Activated CD4-positive, alpha-beta T cell treated with anti-CD3 and anti-CD28 coated beads, Interleukin-2, amount 50 U/mL, for 1 hour (primary cell): ENCODE data around the gene TCERG1L.
"Not testable (repeated sequence)": the region's sequence is repeated elsewhere in the genome, so short reads cannot be mapped to it uniquely, and the experiment has no call there.

Experiments used
- DNase-seq: peaks from one replicate; pipeline ENCODE4 v3.0.0-alpha.2; 2020

Gene TCERG1L

DNA sequence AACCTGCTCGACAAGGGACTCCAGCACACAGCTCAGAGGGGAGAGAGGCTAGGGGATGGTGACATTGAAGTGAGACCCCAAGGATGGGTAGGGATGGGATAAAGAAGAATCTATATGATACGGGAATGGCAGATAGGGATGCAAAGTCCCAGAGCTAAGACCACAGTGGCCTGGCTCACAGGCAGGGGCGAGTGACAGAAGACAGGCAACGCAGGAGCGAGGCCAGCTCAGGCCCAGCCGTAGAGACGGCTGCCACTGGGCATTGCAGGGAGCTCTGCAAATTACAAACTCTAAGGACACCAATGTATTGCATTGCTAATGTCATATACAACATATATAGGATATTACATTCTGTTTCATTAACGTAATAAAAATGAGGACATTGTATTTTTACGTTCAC, 131.4 kb downstream of the TCERG1L start:
- no peak for DNase-seq

DNA sequence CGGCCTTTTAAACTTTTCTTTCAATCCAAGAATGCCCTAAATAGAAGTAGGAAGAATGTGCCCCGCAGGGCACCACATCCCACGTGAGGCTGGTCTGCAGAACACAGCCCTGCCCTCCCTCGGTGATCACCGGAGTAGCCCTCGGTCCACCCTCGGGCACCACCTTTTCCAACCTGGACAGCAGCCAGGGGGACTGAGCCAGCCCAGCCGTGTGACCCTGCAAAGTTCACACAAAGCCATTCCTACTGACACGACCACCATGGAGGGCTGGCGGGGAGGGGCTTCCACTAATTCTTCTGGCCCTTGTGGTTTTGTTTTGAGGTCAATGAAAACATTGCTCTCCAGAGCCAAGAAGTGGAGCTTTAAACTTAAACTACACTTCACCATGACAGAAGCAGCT, 132.2 kb downstream of the TCERG1L start:
- no peak for DNase-seq

DNA sequence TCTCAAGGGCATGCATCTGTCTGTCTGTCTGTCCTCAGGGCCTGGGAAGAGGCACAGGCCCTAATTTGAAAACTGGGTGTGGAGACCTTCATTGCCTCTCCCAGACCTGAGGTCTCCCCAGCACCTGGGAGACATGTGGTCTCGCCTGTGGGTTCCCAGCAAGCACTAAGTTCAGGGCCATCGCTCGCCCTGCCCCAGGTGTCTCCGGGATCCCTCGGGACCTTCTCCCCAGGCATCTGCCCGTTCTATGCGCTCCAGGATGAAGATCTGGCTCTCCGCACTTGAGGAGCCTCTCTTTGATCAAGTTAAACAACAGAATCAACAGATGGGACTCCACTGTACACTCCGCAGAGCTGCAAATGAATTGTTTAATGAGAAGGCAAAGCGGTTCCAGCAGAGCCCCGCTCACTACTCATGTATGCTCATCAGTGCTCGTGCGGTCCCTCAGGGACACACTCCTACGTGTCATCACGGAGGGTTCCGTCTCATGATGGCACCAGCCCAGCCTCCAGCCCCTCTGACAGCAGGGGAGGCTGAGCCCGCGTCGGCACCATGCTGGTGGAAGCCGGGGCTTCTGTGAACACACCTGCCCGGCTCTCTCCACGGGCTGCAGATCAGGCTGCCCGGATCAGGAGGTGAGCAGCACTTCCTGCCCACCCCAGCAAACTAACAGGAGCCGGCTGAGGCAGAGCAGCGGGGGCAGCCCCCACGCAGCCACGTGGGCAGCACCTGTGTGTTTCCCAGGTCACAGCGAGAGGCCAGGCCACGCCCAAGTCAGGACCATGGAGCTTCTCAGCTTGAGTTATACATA, 132.8 kb downstream of the TCERG1L start:
- no peak for DNase-seq

DNA sequence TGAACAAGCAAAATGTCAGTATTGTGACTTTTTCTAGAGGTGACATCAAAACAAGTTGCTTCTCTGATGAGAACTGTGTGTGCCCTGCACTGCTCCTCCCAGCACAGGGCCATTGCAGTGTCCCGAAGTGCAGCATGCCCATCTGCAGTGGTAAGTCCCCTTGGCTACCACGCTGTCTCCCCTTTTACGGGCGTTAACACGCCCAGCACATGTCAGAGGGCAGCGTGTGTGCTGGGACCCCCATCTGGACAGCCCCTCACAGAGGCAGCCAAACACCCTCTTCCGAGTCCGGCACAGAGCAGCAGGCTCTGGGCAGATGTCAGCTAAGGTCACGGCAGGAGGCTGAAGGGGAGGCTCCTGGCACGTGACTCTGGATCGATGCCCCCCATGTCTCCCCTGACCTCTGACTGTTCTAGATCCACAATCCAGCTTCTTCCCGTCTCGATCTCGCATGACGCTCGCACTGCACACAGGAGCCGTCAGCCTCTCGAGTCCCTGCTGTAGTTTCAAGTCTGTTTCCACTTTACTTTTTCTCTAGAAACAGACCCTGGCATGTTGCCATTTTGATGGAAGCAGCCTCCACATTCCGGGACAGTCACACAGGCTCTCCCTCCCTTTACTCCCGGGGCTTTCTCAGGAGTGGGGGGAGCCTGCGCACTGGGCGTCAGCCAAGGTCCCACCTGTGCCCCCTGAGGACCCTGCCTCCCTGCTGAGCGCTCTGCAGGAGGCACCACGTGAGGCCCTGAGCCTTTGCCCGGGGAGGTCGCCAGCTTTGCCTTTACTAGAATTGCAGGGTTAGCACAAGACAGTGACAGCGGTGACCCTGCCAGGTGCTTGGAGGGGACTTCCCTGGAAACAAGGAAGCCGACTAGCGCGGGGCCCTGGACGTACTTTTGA, 133.8 kb downstream of the TCERG1L start:
- no peak for DNase-seq

DNA sequence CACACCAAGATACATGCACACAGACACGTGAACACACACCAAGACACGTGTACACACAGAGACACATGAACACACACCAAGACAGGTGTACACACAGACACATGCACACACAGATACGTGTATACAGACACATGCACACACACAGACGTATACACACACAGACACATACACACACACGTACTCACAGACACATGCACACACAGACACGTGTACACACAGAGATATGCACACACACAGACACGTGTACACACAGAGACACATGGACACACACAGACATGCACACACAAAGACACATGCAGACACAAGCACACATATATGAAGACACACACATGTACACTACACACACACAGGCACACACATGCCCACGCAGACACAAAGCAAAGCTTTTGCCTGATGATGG, 134.6 kb downstream of the TCERG1L start:
- DNase-seq, result no peak

DNA sequence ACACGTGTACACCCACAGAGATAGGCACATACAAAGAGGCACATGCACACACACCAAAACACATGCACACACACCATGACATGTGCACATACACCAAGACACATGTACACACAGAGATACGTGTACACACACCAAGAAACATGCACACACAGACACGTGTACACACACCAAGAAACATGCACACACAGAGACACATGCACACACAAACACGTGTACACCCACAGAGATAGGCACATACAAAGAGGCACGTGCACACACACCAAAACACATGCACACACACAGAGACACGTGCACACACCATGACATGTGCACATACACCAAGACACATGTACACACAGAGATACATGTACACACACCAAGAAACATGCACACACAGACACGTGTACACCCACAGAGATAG, 135.2 kb downstream of the TCERG1L start:
- DNase-seq, result not testable (repeated sequence)

DNA sequence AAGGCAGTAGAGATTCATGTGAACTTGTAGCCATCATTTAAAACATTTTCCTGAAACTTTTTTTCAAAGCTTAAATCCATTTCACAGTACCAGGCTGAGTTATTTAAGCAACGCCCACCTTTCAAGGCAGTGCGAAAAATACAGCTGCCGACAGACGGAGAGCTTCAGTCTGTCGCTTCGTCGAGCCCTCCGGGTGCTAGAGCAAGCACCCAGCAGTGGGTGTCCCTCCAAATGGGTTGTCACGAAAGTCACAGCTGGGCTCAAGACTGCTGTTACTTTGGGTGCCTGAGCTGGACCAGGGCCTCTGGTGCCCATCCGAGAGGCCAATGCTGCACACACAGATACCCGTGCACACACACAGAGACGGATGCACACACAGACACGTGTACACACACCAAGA, 135.6 kb downstream of the TCERG1L start:
- no peak for DNase-seq

DNA sequence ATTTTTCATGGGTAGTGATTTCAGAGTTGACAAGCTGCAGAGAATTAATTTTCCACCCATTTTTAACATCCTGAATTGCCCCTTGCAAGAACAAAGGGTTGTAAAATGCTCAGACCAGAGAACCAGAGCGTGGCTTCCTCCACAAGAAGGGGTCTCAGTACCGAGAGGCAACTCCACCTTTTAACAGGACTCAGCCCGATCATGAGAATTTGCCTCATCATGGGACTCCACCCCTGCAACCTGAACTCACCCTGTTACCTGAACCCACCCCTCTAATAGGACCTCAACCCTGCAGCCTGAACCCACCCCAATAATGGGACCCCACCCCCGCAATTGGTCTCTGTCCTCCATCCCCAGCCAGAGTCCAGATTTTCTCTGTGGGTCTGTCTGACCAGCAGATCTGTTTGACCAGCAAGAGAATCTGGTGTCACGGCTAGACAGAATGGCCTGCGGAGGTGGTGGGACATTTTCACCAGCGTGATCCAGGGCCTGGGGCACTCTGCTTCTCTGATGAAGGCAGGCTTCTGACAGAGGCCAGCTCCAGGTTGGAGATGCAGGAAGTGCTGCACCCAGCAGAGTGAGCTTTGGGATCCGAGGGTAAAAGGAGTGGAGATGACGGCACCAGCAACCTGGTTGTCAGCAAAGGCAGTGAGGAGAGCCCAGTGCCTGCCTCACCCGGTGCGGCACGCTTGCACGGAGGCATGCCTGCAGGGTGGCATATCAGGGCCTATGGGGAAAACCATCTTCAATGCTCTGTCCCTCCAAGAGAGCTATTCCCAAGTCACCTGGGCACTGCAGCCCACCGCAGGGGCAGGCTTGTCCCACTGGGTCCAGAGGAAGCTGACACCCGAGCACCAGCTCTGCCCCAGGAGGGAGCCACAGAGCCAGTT, 136.6 kb downstream of the TCERG1L start:
- DNase-seq, result no peak

DNA sequence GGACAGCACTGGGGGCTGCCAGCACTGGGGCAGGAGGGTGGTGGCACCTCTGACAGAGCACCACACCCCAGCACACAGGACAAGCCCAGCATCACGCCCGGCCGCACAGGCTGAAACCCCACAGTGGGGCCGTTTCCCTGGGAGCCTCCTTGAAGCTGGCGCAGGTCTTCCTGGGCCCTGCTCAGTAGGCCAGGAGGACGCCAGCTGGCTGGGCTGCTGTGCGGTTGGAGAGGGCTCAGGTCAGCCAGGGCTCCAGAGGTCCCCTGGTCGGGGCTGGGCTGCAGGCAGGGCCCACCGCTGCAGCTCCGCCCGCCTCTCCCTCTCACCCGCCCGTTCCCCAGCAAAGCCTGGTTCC, 137.3 kb downstream of the TCERG1L start:
- no peak for DNase-seq

DNA sequence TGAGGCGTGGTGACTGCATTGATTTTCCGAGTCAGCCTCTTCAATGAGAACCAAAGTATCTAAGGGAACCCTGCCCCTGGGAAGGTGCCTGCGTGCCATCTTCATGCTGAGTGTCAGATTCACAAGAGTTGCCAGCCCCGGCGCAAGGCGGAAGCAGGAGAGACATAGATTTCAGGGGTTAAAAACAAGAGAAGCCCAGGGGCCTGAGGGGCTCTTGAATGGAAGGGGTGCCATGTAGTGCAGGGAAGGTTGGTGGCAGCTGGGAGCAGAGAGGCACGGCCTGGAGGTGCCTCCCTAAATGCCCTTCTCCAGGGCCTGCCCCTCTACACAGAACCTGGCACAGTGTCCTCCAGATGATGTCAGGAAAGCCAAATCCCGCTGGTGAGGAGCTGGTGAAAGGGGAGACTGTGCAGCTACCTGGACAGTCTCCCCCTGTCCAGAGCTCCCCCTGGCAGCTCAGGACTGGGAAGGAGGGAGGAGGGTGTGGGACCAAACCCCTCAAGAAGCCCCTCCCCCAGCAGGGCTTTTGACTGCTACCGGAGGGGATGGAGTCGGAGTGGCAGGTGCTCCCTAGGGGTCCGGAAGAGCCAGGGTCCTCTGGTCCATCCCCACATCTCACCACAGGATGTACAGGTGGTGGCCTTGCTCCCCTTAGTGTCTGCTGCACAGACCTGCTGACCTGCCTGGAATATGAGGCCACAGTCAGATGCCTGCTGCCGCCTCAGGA, 137.9 kb downstream of the TCERG1L start:
- DNase-seq, result no peak

DNA sequence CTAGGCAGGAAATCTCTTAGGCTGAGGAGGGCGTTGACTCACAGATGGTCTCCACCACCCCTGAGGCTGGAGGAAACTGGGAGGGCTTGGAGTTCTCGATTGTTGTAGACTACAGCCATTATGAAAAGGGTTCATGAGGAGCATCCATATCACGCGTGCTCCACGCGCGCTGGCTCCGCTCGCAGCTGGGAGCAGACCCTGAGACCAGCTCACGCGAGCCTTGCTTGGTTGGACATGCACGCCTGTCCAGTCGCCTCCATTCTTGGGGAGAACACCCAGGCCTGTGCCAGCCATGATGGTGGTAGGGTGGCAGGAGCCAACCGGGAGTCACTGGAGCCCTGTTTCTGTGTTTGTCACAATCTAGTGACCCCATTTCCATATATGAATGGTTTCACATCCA, 139.1 kb downstream of the TCERG1L start:
- no peak for DNase-seq

DNA sequence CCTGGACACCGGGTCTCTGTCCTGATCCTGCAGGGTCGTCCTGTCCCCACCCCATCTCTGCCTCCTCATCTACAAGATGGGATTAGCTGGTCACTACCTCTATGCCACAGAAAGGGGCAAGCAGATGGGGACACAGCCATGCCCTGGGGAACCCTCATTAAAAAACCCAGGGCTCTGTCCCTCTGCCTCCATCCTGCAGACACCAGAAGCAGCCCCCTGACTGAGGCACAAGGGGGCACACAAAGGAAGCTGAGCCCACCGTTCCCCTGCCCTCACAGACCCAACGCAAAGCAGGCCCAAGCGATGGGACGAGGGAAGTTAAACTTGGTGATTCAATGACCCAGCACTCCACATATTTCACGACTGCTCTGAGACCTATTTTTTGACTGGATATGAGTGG, 142.4 kb downstream of the TCERG1L start:
- DNase-seq, result no peak

DNA sequence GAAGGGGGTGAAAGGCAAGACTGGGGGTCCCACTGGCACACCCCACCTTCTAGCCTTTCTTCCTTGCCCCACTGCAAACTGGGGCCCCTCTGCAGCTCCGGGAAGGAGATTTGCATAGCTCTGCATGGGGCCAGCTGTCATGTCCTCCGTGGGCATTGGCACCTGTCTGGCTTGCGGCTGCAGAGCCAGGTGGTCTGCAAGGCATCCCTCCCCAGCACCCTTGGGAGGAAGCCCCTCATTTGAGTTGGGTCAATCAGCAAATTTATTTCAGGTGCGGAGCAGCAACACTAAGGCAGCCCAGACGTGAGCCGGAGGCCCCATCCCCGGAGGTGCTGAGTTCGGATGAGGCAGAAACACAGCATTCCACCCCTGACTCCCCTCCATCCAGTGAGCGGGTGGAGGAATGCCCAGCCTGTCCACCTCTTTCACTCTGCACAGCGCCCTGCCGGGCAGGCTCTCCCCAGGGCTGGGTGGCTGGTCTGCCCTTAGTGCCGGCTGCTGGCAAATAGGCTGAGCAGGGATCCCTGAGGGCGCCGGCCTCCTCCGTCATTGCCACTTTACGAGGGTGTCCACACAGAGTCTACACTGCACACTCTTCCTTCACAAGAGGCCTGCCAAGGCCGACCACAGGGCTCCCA, 143.2 kb downstream of the TCERG1L start:
- DNase-seq, result no peak

DNA sequence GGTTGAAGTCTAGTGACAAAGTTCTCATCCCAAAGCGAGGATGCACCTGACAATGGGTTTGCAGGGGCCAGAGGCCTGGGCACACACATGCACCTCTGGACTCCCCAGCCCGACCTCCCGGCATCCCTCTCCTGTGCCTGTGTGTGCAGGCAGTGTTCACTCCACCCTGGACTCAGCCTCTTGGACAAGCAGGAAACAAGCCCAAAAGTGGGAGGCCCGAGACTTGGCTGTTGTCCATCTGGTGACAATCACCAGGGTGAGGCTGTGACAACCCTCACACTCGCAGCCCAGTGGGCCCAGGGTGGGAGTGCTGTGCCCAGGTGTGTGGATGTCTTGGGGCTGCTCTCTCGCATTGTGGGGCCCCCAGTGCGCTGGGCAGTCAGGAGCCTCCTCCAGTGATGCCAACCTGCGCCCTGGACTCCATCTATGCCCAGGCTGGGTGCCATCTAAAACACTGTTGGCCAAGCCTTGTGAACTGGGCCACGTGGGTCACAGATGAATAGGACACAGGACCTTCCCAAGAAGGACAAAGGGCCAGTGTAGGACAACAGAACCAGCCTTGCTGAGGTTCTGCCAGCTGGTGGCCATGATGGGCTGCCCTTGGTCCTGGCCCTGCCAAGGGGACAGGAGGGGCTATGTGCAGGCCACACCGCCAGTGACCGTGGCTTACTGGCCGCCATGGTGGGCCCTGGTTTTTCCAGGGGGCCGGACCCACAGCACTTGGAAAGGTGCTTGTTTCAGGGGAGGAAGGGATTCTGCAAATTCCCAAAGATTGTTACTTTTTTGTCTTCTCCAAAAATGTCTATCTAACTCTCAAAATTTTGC, 144.3 kb downstream of the TCERG1L start:
- no peak for DNase-seq

DNA sequence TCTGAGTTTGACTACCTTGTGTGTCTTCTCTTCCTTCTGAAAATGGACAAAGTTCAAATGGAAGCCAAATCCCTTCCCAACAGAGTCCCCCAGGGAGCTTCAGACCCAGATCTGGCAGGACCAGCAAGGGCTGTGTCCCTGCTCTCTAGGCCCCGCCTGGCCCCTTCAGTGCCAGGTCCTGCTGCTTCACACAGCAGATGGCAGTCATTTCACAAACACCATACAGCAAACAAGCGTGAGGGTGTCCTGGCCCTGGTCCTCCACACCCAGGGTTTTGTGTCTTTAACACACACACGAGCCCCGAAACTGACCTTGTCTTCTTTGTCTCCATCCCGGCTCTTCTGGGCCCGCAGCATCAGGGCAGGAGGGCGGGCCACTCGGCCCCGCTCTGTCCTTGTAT, 145.0 kb downstream of the TCERG1L start:
- no peak for DNase-seq

DNA sequence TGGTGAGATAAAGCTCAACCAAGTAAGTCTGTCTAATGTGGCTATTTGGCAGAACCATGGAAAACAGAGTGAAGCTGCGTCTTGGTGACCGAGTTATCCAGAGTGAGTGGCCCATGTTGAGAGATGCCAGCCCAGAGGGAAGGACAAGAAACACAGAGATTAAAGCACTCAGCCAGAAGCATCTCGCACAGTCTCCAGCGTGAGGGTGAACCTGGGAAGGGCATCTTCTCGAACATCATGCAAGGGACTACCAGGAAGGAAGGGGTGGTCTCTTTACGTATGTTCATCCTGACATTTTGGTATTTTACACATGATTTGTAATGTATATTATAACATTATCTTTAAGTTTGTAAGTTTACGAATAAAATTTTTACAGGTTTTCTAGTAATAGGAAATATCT, 146.4 kb downstream of the TCERG1L start:
- DNase-seq, result no peak

DNA sequence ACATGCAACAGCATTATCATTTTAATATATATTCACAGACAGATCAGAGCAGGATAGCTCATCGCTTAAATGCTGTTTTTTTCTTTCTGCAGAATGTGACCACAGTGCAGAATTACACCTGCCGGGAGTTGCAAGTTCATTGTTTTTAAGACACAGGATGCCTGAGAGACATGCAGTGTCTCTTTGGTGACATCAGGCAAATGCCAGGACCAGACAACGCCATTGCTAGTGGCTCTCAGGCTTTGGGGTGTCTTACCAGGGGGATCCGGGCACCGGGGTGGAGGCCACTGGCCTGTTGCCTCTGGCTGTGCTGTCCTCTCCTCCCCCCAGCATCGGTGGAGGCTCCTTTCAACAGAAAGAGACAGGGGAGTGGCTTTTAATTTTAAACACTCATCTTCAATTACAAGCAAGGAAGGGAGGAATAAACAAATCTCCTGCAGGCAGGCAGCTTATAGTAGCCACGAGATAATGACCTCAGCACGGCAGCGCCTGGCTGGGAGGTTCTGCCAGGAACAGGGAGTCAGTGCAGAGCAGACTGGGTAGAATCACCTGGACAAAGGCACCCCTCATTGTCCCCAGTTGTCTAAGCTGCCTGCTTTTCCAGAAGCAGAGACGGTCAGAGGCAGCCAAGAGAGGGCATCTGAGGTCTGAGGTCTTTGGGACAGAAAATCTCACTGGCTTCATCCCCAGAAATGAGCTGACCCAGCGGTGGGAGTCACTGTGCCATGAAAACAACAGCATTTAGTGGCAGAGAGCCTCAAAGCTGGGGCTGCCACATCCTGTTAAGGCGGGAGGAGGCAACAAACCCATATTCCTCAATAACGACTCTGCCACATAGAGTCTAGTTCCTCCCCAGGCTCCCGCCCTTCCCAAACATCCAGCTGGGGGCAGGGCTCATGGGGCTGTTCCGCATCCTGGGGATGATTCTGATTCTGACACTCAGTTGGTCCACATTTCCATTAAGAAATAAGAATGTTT, 148.4 kb downstream of the TCERG1L start:
- no peak for DNase-seq

DNA sequence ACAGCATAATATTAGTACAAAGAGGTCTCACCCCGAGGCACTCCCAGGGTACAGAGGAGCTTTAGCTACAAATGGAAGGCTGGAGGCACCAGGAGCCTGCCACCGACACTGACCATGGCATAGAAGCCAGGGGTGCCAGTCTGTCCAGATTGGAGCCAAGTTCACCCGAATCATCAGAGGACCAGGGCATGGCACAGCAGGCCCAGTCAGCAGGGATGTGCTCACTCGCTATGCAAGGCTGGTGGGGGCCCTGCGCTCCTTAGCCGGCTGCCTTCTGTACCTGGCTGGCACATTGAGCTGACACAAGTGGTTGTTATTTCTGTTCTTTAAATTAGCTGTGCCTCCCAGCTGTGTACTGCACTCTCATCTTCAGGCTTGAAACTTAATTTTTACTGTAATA, 149.3 kb downstream of the TCERG1L start:
- DNase-seq, result no peak

DNA sequence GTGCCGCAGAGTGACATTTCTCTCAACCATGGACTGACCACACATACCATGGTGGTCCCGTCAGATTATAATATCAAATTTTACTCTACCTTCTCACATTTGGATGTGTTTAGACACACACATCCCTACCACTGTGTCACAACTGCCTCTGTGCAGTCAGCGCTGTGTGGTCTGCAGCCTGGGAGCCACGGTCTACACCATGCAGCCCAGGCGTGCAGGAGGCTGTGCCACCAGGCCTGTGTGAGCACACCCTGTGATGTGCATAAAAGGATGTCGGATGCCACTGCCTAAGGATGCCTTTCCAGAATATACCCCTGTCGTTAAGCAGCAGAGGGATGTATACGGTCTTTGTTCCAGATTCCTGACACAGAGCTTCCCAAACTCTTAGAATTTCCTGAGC, 150.4 kb downstream of the TCERG1L start:
- no peak for DNase-seq
